GM11168 (cell line): ENCODE results near the gene BACE1.

Experiments
- in situ Hi-C: fragments of 300-500 bp; cut with MboI; formaldehyde crosslinking; loops from one replicate; pipeline ENCODE4 v1.12.0; 2022; ENCODE audit warnings: low sequenced_read_pairs; ENCODE audit not compliant: unreplicated experiment

BACE1 gene

GRCh38 chr11:117313828-117314768 lies 2.0 kb downstream of the BACE1 start:
- in situ Hi-C loops = no loop called here

DNA sequence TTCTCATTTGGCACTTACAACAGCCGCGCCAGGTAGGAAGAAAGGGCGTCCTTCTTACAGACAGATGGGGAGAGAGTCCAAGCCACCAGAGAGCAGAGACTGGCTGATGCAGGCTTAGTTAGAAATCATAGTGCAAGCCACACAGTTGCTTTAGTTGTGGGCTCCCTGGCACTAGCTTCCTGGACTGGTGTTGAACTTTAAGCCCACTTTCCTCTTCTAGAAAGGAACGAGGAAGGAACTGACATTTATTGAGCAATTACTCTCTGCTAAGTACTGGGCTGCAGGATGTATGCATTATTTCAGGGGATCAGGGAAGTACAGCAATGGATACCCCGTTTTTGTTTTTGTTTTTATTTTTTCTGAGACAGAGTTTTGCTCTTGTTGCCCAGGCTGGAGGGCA lies 3.0 kb downstream of the BACE1 start:
- in situ Hi-C loops = no loop called here

GRCh38 chr11:117309310-117309709 lies 6.7 kb downstream of the BACE1 start:
- in situ Hi-C loops = no loop called here

DNA sequence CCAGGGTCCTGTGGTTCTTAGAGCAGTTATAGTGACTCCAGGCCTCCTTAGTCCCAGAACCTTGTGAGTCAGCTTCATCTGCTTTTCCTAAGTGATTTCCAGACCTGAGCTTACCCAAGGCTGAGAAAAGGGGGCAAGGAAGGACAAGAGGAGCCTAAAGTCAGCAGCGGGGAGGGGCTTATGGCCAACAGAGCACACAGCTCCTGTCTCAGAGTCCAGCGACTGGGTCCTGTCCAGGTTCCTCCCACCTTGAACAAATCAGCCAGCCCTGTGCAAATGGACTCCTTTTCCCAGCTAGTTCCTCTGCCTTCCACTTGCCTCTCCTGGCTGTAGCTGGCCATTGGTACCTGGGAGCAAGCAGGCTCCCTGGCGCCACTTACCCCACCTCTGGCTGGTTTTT lies 10.9 kb downstream of the BACE1 start:
- in situ Hi-C loops = no loop called here

DNA sequence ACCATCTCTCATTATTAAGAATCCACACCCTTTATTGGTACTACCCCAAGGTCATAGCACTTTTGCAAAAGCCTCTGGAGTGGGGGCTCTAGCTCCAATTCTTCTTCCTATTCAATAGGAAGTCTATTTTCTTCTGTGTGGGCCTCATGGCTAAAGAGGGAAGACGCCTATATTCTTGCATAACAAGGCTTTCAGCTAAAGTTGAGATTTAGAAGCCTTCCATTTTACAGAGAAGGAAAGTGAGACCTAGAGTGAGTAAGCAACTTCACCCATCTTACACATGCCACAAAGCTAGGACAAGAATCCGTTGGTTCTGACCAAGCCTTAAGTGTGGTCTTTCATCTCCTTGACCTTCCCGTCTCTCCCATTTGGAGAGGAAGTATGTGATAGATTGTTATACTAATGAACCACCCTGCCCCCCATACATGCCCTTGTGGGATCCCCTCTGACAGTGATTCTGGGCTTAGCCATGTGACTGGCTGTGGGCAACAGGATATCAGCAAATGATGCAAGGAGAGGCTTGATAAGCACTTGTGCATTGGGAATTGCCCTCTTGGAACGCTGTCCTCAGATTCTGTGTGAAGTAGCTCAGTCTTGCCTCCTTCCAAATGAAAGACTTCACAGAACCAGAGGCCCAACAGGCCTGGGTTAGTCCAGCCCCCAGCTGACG lies 12.3 kb downstream of the BACE1 start:
- in situ Hi-C loops = no loop called here

- in situ Hi-C loops = no loop called here
Measured at GRCh38 chr11:117303101-117303500, 13.0 kb downstream of the BACE1 start.

DNA sequence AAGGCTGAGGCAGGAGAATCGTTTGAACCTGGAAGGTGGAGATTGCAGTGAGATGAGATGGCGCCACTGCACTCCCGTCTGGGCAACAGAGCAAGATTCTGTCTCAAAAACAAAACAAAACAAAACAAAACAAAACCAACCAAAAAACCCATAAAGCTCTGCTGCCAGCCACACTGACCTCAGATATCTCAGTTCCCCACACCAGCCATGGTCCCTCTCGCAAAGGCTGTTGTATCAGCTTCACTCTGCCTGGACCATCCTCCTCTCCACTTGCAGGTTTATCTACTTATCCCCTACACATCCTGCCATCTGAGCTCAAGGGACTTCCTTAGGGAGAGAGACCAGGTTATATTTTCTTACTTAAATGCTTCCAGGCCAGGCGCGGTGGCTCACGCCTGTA lies 13.8 kb downstream of the BACE1 start:
- in situ Hi-C loops = no loop called here

- in situ Hi-C loops = no loop called here
Measured at GRCh38 chr11:117300773-117301172, 15.3 kb downstream of the BACE1 start.

DNA sequence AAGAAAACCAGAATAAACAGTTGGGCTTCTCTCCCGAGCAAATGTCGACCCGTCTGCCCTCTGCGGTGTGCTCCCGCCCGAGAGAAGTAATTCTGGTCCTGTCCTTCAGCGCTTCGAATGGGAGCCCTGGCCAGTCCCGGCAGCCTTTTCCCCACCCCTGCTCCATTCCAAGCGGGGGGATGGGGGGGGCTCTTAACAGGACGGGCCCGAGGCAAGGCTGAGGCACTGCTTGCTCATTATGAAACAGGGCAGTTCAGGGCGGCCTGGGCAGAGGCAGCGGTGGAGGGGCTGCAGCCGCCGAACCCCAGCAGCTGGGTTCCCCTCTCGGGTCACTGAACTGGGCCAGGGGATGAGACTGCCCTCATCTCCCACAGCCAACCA lies 15.8 kb downstream of the BACE1 start:
- in situ Hi-C loops = no loop called here

GRCh38 chr11:117299351-117300282 lies 16.4 kb downstream of the BACE1 start:
- in situ Hi-C loops = no loop called here

DNA sequence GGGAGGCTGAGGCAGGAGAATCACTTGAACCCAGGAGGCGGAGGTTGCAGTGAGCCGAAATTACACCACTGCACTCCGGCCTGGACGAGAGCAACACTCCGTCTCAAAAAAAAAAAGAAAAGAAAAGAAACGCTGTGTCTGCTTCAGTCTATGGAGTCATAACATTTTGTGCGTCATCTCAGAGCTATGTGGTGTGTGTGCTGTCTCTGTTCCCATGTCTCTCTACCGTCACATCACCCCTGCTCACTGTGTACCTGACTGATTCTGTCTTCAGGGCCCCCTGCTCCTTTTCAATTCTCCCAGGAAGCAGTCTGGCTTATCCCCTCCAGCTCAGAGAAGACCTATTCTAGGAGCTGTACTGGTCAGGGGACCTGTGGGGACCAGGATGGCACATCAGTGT lies 17.9 kb downstream of the BACE1 start:
- in situ Hi-C loops = no loop called here

DNA sequence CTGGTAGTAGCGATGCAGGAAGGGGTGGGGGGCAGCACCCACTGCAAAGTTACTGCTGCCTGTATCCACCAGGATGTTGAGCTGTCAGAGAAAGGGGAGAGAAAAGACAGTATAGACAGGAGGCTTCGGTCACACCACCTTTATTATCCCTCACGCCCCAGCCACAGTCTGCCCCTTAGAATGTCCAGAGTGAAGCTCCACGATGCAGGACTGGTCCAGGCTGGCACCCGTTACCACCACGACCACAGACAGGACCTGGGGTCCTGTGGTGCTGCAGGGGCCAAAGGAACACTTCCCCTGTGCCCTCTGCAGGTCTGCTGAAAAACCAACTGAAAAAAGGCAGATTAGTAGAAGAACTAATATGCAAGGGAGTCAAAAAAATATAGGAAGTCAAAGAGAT lies 19.2 kb downstream of the BACE1 start:
- in situ Hi-C loops = no loop called here

- in situ Hi-C loops = no loop called here
Measured at GRCh38 chr11:117295438-117296137, 20.5 kb downstream of the BACE1 start.

DNA sequence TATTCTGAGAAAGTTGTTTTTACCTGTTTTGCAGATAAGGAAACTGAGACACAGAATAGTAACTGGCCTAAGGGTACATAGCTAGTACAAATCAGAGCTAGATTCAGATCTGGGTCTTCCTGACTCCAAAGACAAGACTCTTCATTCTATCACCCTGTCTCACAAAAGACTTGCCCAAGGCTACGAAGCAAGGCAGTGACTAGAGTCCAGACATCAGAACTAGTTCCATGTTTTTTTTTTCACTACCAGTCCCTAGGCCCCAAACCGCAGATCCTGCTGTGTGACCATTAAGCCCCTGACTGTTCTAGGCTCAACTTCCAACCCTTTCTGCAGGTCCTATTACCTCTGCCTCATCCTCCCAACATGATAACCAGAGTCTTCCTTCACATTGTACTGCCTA lies 23.4 kb downstream of the BACE1 start:
- in situ Hi-C loops = no loop called here

- in situ Hi-C loops = no loop called here
Measured at GRCh38 chr11:117290809-117291396, 25.2 kb downstream of the BACE1 start, which contains the start of gene BACE1-AS. Gene BACE1-AS, plus strand, starts transcription at chr11:117291346.

DNA sequence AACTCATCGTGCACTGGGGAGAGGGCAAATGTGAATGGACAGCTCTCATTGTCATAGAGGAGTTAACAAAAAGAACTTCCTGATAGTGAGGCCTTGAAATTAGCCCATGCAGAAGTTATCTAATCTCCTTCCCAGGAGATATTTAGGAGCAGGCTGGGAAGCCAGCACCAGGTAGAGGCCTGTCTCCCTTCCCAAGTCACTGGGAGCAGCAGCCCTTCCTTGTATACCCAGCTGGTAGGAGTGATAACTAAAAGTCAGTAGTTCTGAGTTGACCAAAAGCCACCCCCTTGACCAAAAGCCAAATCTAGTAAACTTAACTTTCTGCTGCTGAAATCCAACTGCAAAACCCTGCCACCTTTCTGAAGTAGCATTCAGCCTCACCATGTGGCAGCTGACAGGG lies 26.3 kb downstream of the BACE1 start:
- in situ Hi-C loops = no loop called here

DNA sequence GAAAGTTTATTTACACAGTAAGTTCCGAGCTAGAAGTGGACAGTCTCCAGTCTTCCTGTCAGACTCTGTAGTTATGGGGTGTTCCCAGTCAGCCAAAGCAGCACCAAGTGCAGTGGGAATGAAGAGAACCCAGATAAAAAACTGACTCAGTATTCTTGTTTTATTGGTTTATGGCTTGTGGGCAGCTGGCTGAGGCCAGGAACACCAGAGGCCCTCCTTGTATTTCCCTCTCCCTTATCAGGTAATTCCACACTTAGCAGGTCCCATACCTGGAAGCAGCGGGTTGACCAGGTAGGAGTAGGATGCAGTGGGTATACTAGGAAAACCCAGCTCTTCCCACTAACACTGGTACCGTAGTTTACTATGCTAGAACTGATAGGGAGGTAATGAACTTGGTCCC lies 28.4 kb downstream of the BACE1 start:
- in situ Hi-C loops = no loop called here

- in situ Hi-C loops = no loop called here
Measured at GRCh38 chr11:117286588-117286987, 29.5 kb downstream of the BACE1 start.

- in situ Hi-C loops = loop anchor here (5.0 kb wide), 1 partner anchor 33 kb away; the partner anchor contains the start of gene BACE1
Measured at GRCh38 chr11:117284053-117284452, 32.0 kb downstream of the BACE1 start.
